ENCODE results near the gene PARP14. TPM values are rescaled to one million over a fixed set of nuclear protein-coding genes. Genes with fewer than 3 reads are reported as not detected.
"Not testable (repeated sequence)": the region's sequence is repeated elsewhere in the genome, so short reads cannot be mapped to it uniquely, and the experiment has no call there.

Gene PARP14
- total RNA-seq, 1 donor: 91.1 TPM

DNA sequence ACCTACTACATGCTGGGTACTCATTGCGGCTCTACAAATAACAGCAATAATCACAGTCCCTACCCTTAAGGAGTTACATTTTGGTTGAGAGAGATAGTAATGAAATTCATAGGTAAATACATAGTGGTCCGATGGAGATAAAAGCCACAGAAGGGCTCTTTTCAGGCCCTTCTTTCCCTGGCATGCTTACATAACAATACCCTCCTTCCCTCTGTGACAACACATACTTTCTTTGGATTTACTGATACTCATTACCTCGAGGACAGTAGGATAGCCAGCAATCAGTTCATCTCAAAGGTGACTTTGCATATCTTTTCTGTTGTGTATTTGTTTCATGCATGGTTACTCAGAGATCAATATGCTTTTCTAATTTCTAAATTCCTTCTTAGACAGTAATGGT lies 58.5 kb downstream of the PARP14 start:
- H3K4me3 ChIP-seq (ENCODE audit: low read depth, low read length): no peak overlapping the region
- TF ChIP-seq, protein P1, sequence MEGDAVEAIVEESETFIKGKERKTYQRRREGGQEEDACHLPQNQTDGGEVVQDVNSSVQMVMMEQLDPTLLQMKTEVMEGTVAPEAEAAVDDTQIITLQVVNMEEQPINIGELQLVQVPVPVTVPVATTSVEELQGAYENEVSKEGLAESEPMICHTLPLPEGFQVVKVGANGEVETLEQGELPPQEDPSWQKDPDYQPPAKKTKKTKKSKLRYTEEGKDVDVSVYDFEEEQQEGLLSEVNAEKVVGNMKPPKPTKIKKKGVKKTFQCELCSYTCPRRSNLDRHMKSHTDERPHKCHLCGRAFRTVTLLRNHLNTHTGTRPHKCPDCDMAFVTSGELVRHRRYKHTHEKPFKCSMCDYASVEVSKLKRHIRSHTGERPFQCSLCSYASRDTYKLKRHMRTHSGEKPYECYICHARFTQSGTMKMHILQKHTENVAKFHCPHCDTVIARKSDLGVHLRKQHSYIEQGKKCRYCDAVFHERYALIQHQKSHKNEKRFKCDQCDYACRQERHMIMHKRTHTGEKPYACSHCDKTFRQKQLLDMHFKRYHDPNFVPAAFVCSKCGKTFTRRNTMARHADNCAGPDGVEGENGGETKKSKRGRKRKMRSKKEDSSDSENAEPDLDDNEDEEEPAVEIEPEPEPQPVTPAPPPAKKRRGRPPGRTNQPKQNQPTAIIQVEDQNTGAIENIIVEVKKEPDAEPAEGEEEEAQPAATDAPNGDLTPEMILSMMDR (IDR thresholded peaks at IDR 0.05; ENCODE audit: insufficient read depth, low read depth, low read length): no peak
- DNase-seq (ENCODE audit: low read depth): no peak

GRCh38 chr3:122742234-122742633 lies 61.6 kb downstream of the PARP14 start:
- DNase-seq (ENCODE audit: low read depth): no peak
- TF ChIP-seq, protein P1 (IDR thresholded peaks at IDR 0.05; ENCODE audit: insufficient read depth, low read depth, low read length): no peak
- H3K4me3 ChIP-seq (ENCODE audit: low read depth, low read length): no peak overlapping the region

GRCh38 chr3:122743581-122744120 lies 63.0 kb downstream of the PARP14 start:
- no peak for DNase-seq (ENCODE audit: low read depth)
- TF ChIP-seq, protein P1 (IDR thresholded peaks at IDR 0.05; ENCODE audit: insufficient read depth, low read depth, low read length): no peak
- H3K4me3 ChIP-seq (ENCODE audit: low read depth, low read length): no peak overlapping the region

DNA sequence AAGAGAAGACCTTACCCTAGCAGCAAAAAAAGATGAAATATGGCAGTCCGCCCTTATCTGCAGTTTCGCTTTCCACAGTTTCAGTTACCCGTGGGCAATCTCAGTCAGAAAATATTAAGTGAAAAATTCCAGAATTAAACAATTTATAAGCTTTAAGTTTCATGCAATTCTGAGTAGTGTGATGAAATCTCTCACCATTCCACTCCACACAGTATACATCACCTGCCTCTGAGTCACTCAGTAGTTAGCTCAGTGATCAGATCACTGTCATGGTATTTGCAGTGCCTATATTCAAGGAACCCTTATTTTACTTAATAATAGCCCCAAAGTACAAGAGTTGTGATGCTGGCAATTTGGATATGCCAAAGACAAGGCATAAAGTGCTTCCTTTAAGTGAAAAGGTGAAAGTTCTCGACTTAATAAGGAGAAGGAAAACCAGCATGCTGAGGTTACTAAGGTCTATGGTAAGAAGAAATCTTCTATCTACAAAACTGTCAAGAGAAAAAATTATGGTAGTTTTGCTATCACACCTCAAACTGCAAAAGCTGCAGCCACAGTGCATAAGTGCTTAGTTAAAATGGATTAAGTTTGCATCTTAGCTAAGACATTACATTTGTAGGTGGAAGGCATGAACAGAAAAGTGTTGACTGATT lies 64.9 kb downstream of the PARP14 start:
- no peak overlapping the region for H3K4me3 ChIP-seq (ENCODE audit: low read depth, low read length)
- TF ChIP-seq, protein P1 (IDR thresholded peaks at IDR 0.05; ENCODE audit: insufficient read depth, low read depth, low read length): no peak
- DNase-seq (ENCODE audit: low read depth): peak; percentile 81

- H3K4me3 ChIP-seq (ENCODE audit: low read depth, low read length); DNase-seq (ENCODE audit: low read depth): not testable (repeated sequence)
These were observed 66.7 kb downstream of the PARP14 start for GRCh38 chr3:122747295-122747694.

GRCh38 chr3:122748347-122748746 lies 67.7 kb downstream of the PARP14 start:
- no peak for DNase-seq (ENCODE audit: low read depth)
- TF ChIP-seq, protein P1 (IDR thresholded peaks at IDR 0.05; ENCODE audit: insufficient read depth, low read depth, low read length): no peak
- H3K4me3 ChIP-seq (ENCODE audit: low read depth, low read length): no peak overlapping the region

GRCh38 chr3:122754929-122755328 lies 74.3 kb downstream of the PARP14 start:
- DNase-seq (ENCODE audit: low read depth): peak; percentile 50
- no peak overlapping the region for H3K4me3 ChIP-seq (ENCODE audit: low read depth, low read length)
- TF ChIP-seq, protein P1 (IDR thresholded peaks at IDR 0.05; ENCODE audit: insufficient read depth, low read depth, low read length): peak; percentile 85

Measured in fibroblast of villous mesenchyme (primary cell).